ENCODE data around the gene NFE2L2. TPM values are rescaled to one million over a fixed set of nuclear protein-coding genes. Genes with fewer than 3 reads are reported as not detected.
"Not testable (repeated sequence)": the region's sequence is repeated elsewhere in the genome, so short reads cannot be mapped to it uniquely, and the experiment has no call there.

NFE2L2 gene
- total RNA-seq, 1 donor from 2014 or later = 102 TPM

DNA sequence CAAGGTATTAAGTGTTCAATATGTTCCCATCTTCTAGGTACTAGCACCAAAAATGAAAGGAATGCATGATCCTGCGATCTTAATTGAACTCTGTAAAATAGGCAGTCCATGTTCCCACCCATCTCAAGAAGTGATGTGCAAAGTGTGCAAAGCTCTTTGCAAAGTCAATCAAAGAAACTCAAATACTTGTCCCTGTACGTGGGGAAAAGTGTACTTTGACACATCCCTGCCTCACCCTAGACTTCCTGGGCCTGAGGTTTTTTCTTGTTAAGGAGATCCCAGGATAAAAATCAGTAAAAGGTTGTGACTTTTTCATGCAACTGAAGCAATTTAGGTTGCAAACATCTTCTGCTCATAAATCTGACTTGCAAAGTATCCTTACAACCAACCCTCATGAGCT lies 26.6 kb downstream of the NFE2L2 start:
- no peak for DNase-seq (ENCODE audit: low spot score)

- no peak for DNase-seq (ENCODE audit: low spot score)
These were observed 28.6 kb downstream of the NFE2L2 start for GRCh38 chr2:177235855-177236437.

DNA sequence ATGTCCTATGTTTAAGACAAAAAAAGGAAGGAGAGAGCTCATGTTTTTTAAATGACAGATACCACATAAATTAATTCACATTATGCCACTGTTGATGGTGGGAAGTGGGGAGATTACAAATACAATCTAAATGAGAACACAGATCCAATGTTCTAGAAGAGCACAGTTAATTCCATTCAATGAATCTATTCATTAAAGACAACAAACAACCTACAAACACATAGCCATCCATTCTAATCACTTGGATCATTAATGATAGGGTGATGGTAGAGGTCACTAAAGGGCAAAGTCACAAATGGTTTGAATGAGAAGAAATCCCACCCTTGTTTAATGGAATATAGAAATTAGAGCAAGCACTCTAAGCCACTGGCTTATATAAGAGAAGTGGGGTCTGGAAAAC lies 30.3 kb downstream of the NFE2L2 start:
- no peak for DNase-seq (ENCODE audit: low spot score)

DNA sequence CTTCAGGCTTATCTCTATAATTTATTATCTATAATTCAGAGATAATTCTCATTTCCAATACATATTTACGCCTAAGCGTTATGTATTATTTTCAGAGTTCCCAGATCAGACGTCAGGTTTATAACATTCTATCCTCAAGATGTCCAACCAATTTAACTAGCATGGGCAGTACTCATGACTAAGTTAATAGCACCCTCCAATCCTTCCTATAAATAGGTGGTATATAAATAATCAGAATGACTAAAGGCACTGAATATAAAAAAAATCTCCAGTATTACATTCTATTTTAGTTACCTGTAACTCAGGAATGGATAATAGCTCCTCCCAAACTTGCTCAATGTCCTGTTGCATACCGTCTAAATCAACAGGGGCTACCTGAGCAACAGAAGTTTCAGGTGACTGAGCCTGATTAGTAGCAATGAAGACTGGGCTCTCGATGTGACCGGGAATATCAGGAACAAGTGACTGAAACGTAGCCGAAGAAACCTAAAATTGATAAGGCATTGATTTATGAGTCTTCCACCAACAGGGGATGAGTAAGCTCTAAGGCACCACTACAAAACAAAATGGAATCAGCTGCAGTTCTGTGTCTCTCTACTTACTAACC lies 32.3 kb downstream of the NFE2L2 start:
- DNase-seq (ENCODE audit: low spot score) = no peak

DNA sequence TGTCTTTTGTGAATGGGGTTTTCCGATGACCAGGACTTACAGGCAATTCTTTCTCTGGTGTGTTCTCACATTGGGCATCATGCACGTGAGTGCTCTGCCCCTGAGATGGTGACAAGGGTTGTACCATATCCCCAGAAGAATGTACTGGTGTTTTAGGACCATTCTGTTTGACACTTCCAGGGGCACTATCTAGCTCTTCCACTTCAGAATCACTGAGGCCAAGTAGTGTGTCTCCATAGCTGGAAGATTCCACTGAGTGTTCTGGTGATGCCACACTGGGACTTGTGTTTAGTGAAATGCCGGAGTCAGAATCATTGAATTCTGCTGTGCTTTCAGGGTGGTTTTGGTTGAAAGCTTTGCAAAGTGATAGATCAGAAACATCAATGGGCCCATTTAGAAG lies 33.3 kb downstream of the NFE2L2 start:
- no peak for DNase-seq (ENCODE audit: low spot score)

GRCh38 chr2:177229442-177230242 lies 34.9 kb downstream of the NFE2L2 start:
- no peak for DNase-seq (ENCODE audit: low spot score)

- no peak for DNase-seq (ENCODE audit: low spot score)
These were observed 38.6 kb downstream of the NFE2L2 start for GRCh38 chr2:177225965-177226360.

DNA sequence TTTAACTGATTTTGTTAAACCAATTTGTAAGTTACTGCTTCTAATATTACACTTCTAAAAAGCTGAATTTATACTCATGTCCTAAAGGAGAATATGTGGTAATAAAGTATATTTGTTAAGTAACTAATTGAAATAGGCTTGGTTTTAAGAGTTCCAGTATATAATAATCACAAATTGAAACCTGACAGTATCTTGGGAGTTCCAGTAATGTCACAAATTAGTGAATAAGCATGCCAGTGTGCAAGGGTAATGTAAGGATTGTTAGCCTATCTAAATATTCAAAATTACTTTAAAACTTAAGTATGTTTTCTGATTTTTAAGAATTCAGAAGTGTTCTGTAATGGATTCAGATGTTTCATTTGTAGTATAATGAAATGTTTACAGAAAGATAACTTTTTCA lies 41.1 kb downstream of the NFE2L2 start:
- not testable (repeated sequence) for DNase-seq (ENCODE audit: low spot score)

- DNase-seq (ENCODE audit: low spot score) = no peak
These were observed 42.6 kb downstream of the NFE2L2 start for GRCh38 chr2:177221970-177222369.

DNA sequence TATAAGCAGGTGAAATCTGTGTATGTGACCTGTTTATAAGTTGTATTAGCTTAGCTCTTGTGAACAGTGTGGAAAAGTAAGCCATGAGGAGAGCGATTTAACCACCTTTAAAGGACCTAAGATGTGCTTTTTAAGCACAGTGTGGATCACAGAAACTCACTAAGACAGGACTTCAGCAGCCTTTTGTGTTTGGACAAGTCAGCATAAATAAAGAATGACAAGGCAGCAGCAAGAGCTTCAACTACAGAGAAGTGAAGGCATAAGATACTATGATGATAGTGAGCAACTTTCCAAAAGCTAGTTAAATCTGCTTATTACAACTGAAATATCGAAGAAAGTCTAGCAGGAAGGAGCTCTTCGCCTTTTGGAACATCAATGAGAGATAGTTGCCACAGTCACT lies 43.0 kb downstream of the NFE2L2 start:
- no peak for DNase-seq (ENCODE audit: low spot score)

DNA sequence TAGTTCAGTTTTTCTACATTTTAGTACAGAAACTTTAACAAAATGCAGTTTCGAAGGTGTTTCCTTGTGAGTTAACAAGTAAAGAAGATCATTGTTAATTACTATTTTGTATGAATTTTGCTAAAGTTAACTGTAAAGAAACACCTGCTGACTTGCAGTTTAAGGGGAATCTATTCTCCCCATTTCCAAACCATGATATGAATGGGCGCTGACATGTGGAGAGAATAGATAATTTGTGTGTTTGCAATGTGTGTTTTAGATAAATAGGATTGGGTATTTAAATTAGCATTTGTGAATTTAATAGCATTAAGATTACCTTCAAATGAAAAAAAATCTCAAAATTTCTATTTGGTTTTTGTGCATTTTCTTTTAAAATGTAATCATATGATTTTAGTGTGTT lies 44.7 kb downstream of the NFE2L2 start:
- not testable (repeated sequence) for DNase-seq (ENCODE audit: low spot score)

DNA sequence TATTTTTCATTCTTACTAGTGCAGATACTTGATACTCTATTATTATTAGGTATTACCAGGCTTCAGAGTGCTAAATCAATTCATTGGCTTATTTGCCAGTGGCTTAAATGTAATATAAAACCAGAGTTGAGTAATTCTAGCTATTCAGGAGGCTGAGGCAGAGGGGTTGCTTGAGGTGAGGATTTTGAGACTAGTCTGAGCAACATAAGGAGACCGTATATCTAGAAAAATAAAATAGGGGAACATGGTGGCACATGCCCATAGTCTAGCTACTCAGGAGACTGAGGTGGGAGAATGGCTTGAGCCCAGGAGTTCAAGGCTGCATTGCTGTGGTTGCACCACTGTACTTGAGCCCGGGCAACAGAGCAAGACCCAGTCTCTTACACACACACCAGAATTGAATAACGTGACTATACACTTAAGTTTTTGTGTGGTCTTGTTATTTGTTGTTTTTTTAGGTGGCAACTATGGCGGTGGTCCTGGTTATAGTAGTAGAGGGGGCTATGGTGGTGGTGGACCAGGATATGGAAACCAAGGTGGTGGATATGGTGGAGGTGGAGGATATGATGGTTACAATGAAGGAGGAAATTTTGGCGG lies 47.2 kb downstream of the NFE2L2 start:
- no peak for DNase-seq (ENCODE audit: low spot score)

GRCh38 chr2:177212891-177213856 lies 51.4 kb downstream of the NFE2L2 start:
- DNase-seq (ENCODE audit: low spot score) = peak; percentile 94

- peak; percentile 100 for DNase-seq (ENCODE audit: low spot score)
These were observed 52.2 kb downstream of the NFE2L2 start, which contains the start of gene HNRNPA3 for GRCh38 chr2:177212106-177212890. Gene HNRNPA3, plus strand, starts transcription at chr2:177212794. Its CDS starts 6 bp downstream, at chr2:177212800.

DNA sequence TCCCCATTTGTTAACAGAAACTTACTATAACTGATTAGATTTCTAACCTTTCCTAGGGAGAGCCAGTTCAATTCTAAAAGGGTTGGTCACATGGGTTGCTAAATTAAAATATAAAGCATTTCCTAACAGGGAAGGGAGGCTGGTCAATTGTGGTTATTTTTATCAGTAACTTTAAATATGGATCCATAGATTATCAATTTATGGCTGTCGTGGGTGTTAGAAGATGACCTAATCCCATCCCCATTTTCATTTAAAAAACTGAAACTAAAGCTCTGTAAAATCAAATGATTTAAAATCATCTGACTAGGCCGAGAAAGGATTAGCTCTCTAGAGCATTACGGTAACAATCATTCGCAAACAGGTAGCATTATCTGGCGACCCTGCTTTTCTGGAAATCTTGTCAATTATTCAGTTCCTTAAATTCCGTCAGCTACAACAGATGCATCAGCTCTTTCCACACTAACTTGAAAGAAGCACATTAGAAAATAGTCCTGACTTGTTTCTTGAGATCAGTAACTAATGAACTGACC lies 52.9 kb downstream of the NFE2L2 start:
- DNase-seq (ENCODE audit: low spot score) = no peak

DNA sequence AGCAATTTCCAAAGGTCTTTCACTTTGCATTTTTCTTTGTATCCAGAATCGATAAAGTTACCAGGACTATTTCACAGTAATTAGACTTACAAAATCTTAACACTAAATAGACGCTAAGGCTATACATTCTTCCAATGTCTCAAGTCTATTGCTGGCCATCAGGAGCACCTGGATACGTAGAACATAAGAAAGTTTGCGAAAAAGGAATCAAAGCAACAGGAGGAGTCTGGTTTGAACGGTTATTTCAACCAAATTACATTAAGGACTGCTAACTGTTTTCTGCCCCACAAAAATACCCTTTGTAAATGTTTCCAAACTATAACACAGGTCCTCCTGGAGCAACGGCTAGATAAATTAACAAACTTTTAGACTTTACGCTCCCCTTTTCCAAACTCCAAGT lies 53.4 kb downstream of the NFE2L2 start:
- no peak for DNase-seq (ENCODE audit: low spot score)

GRCh38 chr2:177207101-177207500 lies 57.4 kb downstream of the NFE2L2 start:
- no peak for DNase-seq (ENCODE audit: low spot score)

GRCh38 chr2:177204417-177204816 lies 60.1 kb downstream of the NFE2L2 start:
- DNase-seq (ENCODE audit: low spot score) = no peak

GRCh38 chr2:177201919-177202346 lies 62.6 kb downstream of the NFE2L2 start:
- DNase-seq (ENCODE audit: low spot score) = no peak

DNA sequence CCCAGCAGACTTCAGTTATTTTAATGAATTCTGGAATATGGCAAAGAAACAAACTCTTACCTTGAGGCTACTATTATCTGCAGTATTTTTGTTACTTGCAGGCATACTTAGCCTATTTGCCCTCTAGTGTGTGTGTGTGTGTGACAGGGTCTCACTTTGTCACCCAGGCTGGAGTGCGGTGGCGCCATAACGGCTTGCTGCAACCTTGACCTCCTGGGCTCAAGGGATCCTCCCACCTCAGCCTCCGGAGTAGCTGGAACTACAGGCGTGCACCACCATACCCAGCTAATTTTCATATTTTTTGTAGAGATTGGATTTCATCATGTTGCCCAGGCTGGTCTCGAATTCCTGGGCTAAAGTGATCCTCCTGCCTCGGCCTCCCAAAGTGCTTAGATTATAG lies 64.1 kb downstream of the NFE2L2 start:
- DNase-seq (ENCODE audit: low spot score) = not testable (repeated sequence)

Data from mucosa of gallbladder (tissue), 1 donor.